ENCODE data around the gene CCDC60. TPM values are rescaled to one million over a fixed set of nuclear protein-coding genes. Genes with fewer than 3 reads are reported as not detected.

Gene CCDC60
- total RNA-seq, 1 donor from 2014 or later: not detected

DNA sequence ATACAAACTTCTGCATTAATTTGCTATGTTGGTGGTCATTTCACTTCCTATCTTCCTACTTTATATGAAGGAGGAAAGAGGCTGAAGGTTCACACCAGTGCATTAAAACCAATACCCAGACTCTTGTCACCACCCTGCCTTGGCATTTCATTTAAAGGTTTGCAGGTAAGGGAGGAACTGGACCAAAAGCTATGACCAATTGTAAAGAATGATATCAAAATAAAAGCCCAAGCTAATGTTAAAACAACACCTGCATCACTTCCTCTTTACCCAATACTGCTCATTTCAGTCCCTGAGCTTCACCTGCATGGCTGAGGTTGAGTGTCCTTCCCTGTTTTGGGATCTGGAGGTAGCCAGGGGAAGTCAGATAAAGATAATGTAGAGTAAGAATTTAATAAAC is 211.8 kb downstream of the CCDC60 start:
- no peaks in the 10 kb centered on the region for H3K36me3 ChIP-seq (ENCODE audit: control insufficient read depth, insufficient read depth, low read length)
- TF ChIP-seq, protein P1, sequence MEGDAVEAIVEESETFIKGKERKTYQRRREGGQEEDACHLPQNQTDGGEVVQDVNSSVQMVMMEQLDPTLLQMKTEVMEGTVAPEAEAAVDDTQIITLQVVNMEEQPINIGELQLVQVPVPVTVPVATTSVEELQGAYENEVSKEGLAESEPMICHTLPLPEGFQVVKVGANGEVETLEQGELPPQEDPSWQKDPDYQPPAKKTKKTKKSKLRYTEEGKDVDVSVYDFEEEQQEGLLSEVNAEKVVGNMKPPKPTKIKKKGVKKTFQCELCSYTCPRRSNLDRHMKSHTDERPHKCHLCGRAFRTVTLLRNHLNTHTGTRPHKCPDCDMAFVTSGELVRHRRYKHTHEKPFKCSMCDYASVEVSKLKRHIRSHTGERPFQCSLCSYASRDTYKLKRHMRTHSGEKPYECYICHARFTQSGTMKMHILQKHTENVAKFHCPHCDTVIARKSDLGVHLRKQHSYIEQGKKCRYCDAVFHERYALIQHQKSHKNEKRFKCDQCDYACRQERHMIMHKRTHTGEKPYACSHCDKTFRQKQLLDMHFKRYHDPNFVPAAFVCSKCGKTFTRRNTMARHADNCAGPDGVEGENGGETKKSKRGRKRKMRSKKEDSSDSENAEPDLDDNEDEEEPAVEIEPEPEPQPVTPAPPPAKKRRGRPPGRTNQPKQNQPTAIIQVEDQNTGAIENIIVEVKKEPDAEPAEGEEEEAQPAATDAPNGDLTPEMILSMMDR (IDR thresholded peaks at IDR 0.05; ENCODE audit: insufficient read depth, low read length, poor library complexity, severe bottlenecking): no peak

GRCh38 chr12:119547001-119547400 is 212.5 kb downstream of the CCDC60 start:
- TF ChIP-seq, protein P1 (IDR thresholded peaks at IDR 0.05; ENCODE audit: insufficient read depth, low read length, poor library complexity, severe bottlenecking): no peak
- Histone ChIP-seq H3K4me3 (ENCODE audit: low read depth, low read length) (no peak overlapping the region), H3K36me3 (ENCODE audit: control insufficient read depth, insufficient read depth, low read length) (no peaks in the 10 kb centered on the region), H3K27me3 (ENCODE audit: control insufficient read depth, insufficient read depth, low read length) (no peaks in the 10 kb centered on the region)
- no peak for DNase-seq (ENCODE audit: low read depth)

More for the DNA sequence above, 211.8 kb downstream of the CCDC60 start:
- DNase-seq (ENCODE audit: low read depth): no peak
- Histone ChIP-seq H3K27me3 (ENCODE audit: control insufficient read depth, insufficient read depth, low read length) (no peaks in the 10 kb centered on the region), H3K4me3 (ENCODE audit: low read depth, low read length) (no peak overlapping the region)

GRCh38 chr12:119556854-119557253 is 222.3 kb downstream of the CCDC60 start:
- H3K27me3 ChIP-seq (ENCODE audit: control insufficient read depth, insufficient read depth, low read length): no peaks in the 10 kb centered on the region
- H3K4me3 ChIP-seq (ENCODE audit: low read depth, low read length): no peak overlapping the region
- TF ChIP-seq, protein P1 (IDR thresholded peaks at IDR 0.05; ENCODE audit: insufficient read depth, low read length, poor library complexity, severe bottlenecking): no peak
- H3K36me3 ChIP-seq (ENCODE audit: control insufficient read depth, insufficient read depth, low read length): no peaks in the 10 kb centered on the region
- DNase-seq (ENCODE audit: low read depth): no peak

DNA sequence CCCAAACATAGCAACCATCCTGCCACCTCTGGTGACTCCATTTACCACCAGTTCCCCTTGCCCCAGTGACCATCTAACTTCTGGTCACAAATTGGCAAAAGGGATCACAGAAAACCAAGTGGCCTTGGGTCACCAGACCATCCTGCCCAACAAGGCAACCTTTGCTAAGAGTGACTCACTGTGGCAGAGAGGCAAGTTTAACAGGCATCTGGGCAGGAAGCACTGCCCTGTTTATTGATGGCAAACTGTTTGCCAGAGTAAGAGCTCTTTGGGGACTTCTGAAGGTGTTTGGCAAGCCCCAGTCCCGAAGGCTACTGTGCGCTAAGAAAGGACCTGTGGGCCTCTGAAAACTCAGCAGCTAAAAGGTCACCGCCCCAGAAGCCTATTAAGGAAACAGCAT is 230.9 kb downstream of the CCDC60 start:
- no peaks in the 10 kb centered on the region for H3K36me3 ChIP-seq (ENCODE audit: control insufficient read depth, insufficient read depth, low read length)
- no peak overlapping the region for H3K4me3 ChIP-seq (ENCODE audit: low read depth, low read length)
- TF ChIP-seq, protein P1 (IDR thresholded peaks at IDR 0.05; ENCODE audit: insufficient read depth, low read length, poor library complexity, severe bottlenecking): no peak
- no peak for DNase-seq (ENCODE audit: low read depth)
- H3K27me3 ChIP-seq (ENCODE audit: control insufficient read depth, insufficient read depth, low read length): no peaks in the 10 kb centered on the region

- Histone ChIP-seq H3K36me3 (ENCODE audit: control insufficient read depth, insufficient read depth, low read length) (no peaks in the 10 kb centered on the region), H3K4me3 (ENCODE audit: low read depth, low read length) (no peak overlapping the region), H3K27me3 (ENCODE audit: control insufficient read depth, insufficient read depth, low read length) (no peaks in the 10 kb centered on the region)
- no peak for DNase-seq (ENCODE audit: low read depth)
- TF ChIP-seq, protein P1 (IDR thresholded peaks at IDR 0.05; ENCODE audit: insufficient read depth, low read length, poor library complexity, severe bottlenecking): no peak
Measured at GRCh38 chr12:119570771-119571170, 236.2 kb downstream of the CCDC60 start.

- Histone ChIP-seq H3K27me3 (ENCODE audit: control insufficient read depth, insufficient read depth, low read length) (no peaks in the 10 kb centered on the region), H3K4me3 (ENCODE audit: low read depth, low read length) (no peak overlapping the region), H3K36me3 (ENCODE audit: control insufficient read depth, insufficient read depth, low read length) (no peaks in the 10 kb centered on the region)
- TF ChIP-seq, protein P1 (IDR thresholded peaks at IDR 0.05; ENCODE audit: insufficient read depth, low read length, poor library complexity, severe bottlenecking): no peak
- DNase-seq (ENCODE audit: low read depth): no peak
Measured at GRCh38 chr12:119573086-119573485, 238.6 kb downstream of the CCDC60 start.
